IPS DF 4.7 (cell line): Measurements from ENCODE around the gene ATXN10.
"Not testable (repeated sequence)": the region's sequence is repeated elsewhere in the genome, so short reads cannot be mapped to it uniquely, and the experiment has no call there.

Source experiments
- DNase-seq: peaks from one replicate; pipeline ENCODE4 v3.0.0-alpha.2; 2013; ENCODE audit warnings: low spot score; ENCODE audit errors: extremely low read depth

ATXN10 gene

GRCh38 chr22:45783021-45783420 is 111.4 kb downstream of the ATXN10 start:
- DNase-seq = no peak

GRCh38 chr22:45783690-45784089 is 112.1 kb downstream of the ATXN10 start:
- no peak for DNase-seq

- no peak for DNase-seq
Observed at GRCh38 chr22:45784357-45785277, 113.0 kb downstream of the ATXN10 start.

GRCh38 chr22:45785458-45785857 is 113.8 kb downstream of the ATXN10 start:
- DNase-seq = no peak

GRCh38 chr22:45786726-45787125 is 115.1 kb downstream of the ATXN10 start:
- DNase-seq = no peak

GRCh38 chr22:45787759-45788158 is 116.1 kb downstream of the ATXN10 start:
- DNase-seq = no peak

- DNase-seq = no peak
Observed at GRCh38 chr22:45788522-45788921, 116.9 kb downstream of the ATXN10 start.

- no peak for DNase-seq
Observed at GRCh38 chr22:45790401-45790800, 118.8 kb downstream of the ATXN10 start.

- DNase-seq = no peak
Observed at GRCh38 chr22:45793161-45793560, 121.5 kb downstream of the ATXN10 start.

GRCh38 chr22:45793892-45794291 is 122.3 kb downstream of the ATXN10 start:
- no peak for DNase-seq

GRCh38 chr22:45796009-45796408 is 124.4 kb downstream of the ATXN10 start:
- not testable (repeated sequence) for DNase-seq

- no peak for DNase-seq
Observed at GRCh38 chr22:45799291-45799690, 127.7 kb downstream of the ATXN10 start.

GRCh38 chr22:45802054-45802453 is 130.4 kb downstream of the ATXN10 start:
- DNase-seq = no peak

- no peak for DNase-seq
Observed at GRCh38 chr22:45804319-45804985, 132.8 kb downstream of the ATXN10 start.

GRCh38 chr22:45804986-45805325 is 133.3 kb downstream of the ATXN10 start:
- no peak for DNase-seq

- no peak for DNase-seq
Observed at GRCh38 chr22:45805413-45805812, 133.8 kb downstream of the ATXN10 start.

- no peak for DNase-seq
Observed at GRCh38 chr22:45807156-45807915, 135.7 kb downstream of the ATXN10 start.

GRCh38 chr22:45812910-45813309 is 141.3 kb downstream of the ATXN10 start:
- DNase-seq = no peak

GRCh38 chr22:45814198-45814597 is 142.6 kb downstream of the ATXN10 start:
- no peak for DNase-seq

GRCh38 chr22:45816776-45817175 is 145.1 kb downstream of the ATXN10 start:
- no peak for DNase-seq

- no peak for DNase-seq
Observed at GRCh38 chr22:45817745-45818423, 146.2 kb downstream of the ATXN10 start.
